AG09309 (cell line): Measurements from ENCODE around the gene MYO7A.
"Not testable (repeated sequence)": the region's sequence is repeated elsewhere in the genome, so short reads cannot be mapped to it uniquely, and the experiment has no call there.

Source experiments
- DNase-seq: peaks from one replicate; pipeline ENCODE4 v3.0.0-alpha.2; 2010; ENCODE audit warnings: low read depth
- H3K4me3 ChIP-seq: 2 replicates; pipeline ENCODE4 v1.5.1; 2011; ENCODE audit warnings: mild to moderate bottlenecking, low read depth, low read length, moderate library complexity; ENCODE audit not compliant: control insufficient read depth
- TF ChIP-seq, protein P1 (sequence below): IDR thresholded peaks from 2 replicates; pipeline ENCODE4 v1.5.1; 2011; ENCODE audit warnings: mild to moderate bottlenecking, low read depth, low read length, inconsistent platforms; ENCODE audit not compliant: insufficient read depth, control insufficient read depth; ENCODE audit errors: missing control alignments

Gene MYO7A

DNA sequence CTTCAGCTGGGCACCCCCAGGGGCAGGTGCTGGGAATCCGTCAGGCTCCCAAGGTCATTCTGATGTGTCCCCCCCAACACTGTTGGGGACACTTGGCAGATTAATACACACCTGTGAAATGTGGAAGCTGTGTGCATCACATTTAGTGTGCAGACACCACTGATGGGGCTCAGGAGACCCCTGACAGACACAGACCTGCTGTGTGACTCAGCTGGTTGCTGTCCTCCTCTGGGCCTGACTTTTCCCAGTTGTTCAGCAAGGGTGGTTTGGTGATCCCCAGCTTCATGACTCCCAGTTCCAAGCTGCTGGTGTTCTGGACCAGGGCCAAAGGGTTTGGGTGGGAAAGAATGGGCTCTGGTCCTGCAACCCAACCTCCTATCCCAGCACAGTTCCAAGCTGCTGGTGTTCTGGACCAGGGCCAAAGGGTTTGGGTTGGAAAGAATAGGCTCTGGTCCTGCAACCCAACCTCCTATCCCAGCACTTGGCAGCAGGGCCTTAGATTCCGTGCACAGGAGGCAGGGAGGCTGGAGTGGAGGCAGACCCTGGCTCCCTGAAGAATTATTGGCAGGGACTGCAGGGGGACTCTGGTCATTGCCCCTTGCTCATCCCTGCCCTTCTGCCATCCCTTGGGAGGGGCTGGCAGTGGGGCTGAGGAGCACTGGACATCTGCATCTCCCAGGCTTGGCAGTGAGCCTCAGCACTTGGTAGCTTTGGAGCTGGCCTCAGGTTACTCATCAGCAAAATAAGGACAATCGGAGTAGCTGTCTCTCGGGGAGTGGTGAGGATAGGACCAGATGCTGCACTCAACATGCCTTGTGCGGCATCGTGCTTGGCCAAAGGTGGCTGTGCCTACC lies 33.8 kb upstream of the MYO7A start:
- no peak for DNase-seq
- TF ChIP-seq, protein P1, sequence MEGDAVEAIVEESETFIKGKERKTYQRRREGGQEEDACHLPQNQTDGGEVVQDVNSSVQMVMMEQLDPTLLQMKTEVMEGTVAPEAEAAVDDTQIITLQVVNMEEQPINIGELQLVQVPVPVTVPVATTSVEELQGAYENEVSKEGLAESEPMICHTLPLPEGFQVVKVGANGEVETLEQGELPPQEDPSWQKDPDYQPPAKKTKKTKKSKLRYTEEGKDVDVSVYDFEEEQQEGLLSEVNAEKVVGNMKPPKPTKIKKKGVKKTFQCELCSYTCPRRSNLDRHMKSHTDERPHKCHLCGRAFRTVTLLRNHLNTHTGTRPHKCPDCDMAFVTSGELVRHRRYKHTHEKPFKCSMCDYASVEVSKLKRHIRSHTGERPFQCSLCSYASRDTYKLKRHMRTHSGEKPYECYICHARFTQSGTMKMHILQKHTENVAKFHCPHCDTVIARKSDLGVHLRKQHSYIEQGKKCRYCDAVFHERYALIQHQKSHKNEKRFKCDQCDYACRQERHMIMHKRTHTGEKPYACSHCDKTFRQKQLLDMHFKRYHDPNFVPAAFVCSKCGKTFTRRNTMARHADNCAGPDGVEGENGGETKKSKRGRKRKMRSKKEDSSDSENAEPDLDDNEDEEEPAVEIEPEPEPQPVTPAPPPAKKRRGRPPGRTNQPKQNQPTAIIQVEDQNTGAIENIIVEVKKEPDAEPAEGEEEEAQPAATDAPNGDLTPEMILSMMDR, result no peak
- no peak overlapping the region for H3K4me3 ChIP-seq

DNA sequence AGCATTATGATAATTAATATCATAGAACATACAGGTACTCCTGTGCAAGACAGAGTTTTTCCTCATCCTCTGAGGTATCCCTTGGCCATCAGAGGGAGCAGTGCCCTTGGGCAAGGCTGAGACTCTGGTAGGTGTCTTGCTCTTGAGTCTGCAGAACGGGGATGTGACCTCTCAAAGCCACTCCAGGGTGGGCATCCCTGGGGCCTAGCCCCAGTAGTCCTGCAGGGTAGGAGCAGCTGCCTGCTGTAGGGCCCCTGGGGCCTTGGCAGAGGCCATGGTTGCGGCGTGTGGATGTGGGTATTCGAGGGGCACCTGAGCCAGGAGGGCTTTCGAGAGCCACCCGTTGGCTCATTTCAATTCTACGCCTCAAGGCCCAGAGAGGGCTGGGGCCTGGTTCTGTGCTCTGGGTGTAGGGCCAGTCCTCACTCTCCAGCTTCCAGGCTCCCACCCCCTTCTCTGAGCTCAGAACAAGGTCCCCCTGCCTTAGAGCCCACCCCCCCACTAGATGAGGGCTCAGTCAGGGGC lies 33.1 kb upstream of the MYO7A start:
- H3K4me3 ChIP-seq, result no peak overlapping the region
- no peak for DNase-seq
- TF ChIP-seq, protein P1, result no peak

- TF ChIP-seq, protein P1, result no peak
- DNase-seq, result no peak
Observed at GRCh38 chr11:77095551-77096490, 32.2 kb upstream of the MYO7A start.

GRCh38 chr11:77096591-77097019 lies 31.4 kb upstream of the MYO7A start:
- DNase-seq, result no peak
- TF ChIP-seq, protein P1, result no peak
- no peak overlapping the region for H3K4me3 ChIP-seq

More at GRCh38 chr11:77095551-77096490, 32.2 kb upstream of the MYO7A start:
- H3K4me3 ChIP-seq, result no peak overlapping the region

GRCh38 chr11:77097180-77097579 lies 30.9 kb upstream of the MYO7A start:
- not testable (repeated sequence) for H3K4me3 ChIP-seq, DNase-seq

DNA sequence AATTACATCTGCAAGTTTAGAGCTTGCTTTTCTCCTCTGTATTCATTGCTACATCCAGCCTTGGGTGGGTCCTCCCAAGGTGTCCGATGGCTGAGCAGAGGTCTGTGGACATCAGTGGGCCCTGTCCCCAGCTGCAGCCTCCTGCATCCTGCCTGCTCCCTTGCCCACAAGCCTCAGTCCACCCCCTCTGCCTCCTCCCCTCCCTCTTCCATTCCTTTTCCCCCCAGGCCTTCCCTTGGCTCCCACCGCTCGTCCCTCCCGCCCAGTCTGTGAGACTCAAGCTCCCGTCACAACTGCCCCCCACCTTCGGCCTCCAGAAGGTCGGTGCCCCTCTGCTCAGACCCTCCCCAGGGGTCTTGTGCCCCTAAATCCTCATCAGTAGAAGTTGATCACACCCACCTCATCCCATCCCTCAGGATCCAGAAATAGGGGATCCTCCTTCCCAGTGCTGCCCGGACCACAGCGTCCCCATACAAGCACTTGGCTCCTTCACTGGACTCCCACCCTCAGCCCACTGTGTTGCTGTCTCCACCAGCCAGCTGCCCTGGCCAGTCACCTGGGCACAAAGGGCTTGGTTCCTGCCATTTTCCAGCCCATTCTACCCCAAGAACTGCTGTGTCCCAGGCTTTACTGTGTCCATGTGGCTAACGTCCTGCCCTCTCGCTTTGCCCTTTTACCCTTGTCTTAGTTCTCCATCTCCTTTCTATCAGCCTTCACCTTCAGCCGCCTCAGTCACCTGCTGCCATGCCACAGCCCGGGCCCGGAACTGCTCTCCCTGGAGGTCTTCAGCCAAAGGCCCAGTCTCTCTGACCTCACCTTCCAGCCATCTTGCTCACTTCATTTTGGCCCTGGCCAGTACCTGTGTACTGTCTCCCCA lies 27.6 kb upstream of the MYO7A start:
- DNase-seq, result no peak
- H3K4me3 ChIP-seq, result no peak overlapping the region
- TF ChIP-seq, protein P1, result no peak
